ENCODE measurements around the gene MYH7.
"Not testable (repeated sequence)": the region's sequence is repeated elsewhere in the genome, so short reads cannot be mapped to it uniquely, and the experiment has no call there.

Gene MYH7

GRCh38 chr14:23392613-23393012 is 42.8 kb downstream of the MYH7 start:
- Histone ChIP-seq H3K27ac (ENCODE audit: extremely low read depth, low read depth, low read length) (no peak overlapping the region), H3K36me3 (ENCODE audit: control insufficient read depth in 2 of 2, insufficient read depth in 1 of 2, low read length in 2 of 2) (no peaks in the 10 kb centered on the region), H3K9me3 (ENCODE audit: control insufficient read depth, insufficient read depth, low read depth, low read length) (no peaks in the 10 kb centered on the region), H3K4me1 (ENCODE audit: control insufficient read depth, insufficient read depth, low read length) (no peaks in the 10 kb centered on the region), H3K4me3 (ENCODE audit: low read depth, low read length) (no peak overlapping the region)
- ChIA-PET CTCF (interaction anchor here (0.7 to 7.1 kb wide), 3 partner anchors 13 to 398 kb away, joined by 3 to 34 read pairs (median 5); no protein-coding TSS in a partner anchor), POLR2A (no interaction called here)
- TF ChIP-seq PBX3 (CRISPR knock-in tag; IDR thresholded peaks at IDR 0.05) (no peak), ZSCAN4 (tag by site-specific recombination; IDR thresholded peaks at IDR 0.05) (no peak), SCRT2 (tag by site-specific recombination; IDR thresholded peaks at IDR 0.05) (no peak), ZNF112 (tag by site-specific recombination; IDR thresholded peaks at IDR 0.05) (no peak), AEBP2 (tag by site-specific recombination; IDR thresholded peaks at IDR 0.05; ENCODE audit: borderline replicate concordance) (no peak), ZNF169 (tag by site-specific recombination; IDR thresholded peaks at IDR 0.05) (no peak), ZBTB8A (tag by site-specific recombination; IDR thresholded peaks at IDR 0.05) (no peak), ZNF645 (tag by site-specific recombination; IDR thresholded peaks at IDR 0.05) (no peak), SALL2 (tag by site-specific recombination; IDR thresholded peaks at IDR 0.05; ENCODE audit: borderline replicate concordance) (no peak)

GRCh38 chr14:23389871-23390270 is 45.6 kb downstream of the MYH7 start:
- H3K9me3 ChIP-seq (ENCODE audit: control insufficient read depth, insufficient read depth, low read depth, low read length); H3K4me3 ChIP-seq (ENCODE audit: low read depth, low read length); H3K4me1 ChIP-seq (ENCODE audit: control insufficient read depth, insufficient read depth, low read length); POLR2A ChIA-PET; H3K36me3 ChIP-seq (ENCODE audit: control insufficient read depth in 2 of 2, insufficient read depth in 1 of 2, low read length in 2 of 2); H3K27ac ChIP-seq (ENCODE audit: extremely low read depth, low read depth, low read length): not testable (repeated sequence)
- CTCF ChIA-PET = interaction anchor here (0.6 to 7.1 kb wide), 2 partner anchors 10 to 95 kb away, joined by 4 to 34 read pairs; no protein-coding TSS in a partner anchor

GRCh38 chr14:23389396-23389795 is 46.1 kb downstream of the MYH7 start:
- H3K27ac ChIP-seq (ENCODE audit: extremely low read depth, low read depth, low read length) = no peak overlapping the region
- H3K9me3 ChIP-seq (ENCODE audit: control insufficient read depth, insufficient read depth, low read depth, low read length) = no peaks in the 10 kb centered on the region
- ChIA-PET POLR2A (no interaction called here), CTCF (interaction anchor here (0.6 to 7.1 kb wide), 2 partner anchors 10 to 94 kb away, joined by 4 to 34 read pairs; no protein-coding TSS in a partner anchor)
- H3K36me3 ChIP-seq (ENCODE audit: control insufficient read depth in 2 of 2, insufficient read depth in 1 of 2, low read length in 2 of 2) = no peaks in the 10 kb centered on the region
- no peak overlapping the region for H3K4me3 ChIP-seq (ENCODE audit: low read depth, low read length)
- no peaks in the 10 kb centered on the region for H3K4me1 ChIP-seq (ENCODE audit: control insufficient read depth, insufficient read depth, low read length)
- no peak for TF ChIP-seq ZNF629 (tag by site-specific recombination; IDR thresholded peaks at IDR 0.05)
- TF ChIP-seq SETDB1 (IDR thresholded peaks at IDR 0.05; ENCODE audit: insufficient read length, low read length) = no peak
- TF ChIP-seq PRDM10 (tag by site-specific recombination; IDR thresholded peaks at IDR 0.05) = no peak
- TF ChIP-seq ZNF544 (tag by site-specific recombination; IDR thresholded peaks at IDR 0.05) = no peak
- TF ChIP-seq ZNF473 (tag by site-specific recombination; IDR thresholded peaks at IDR 0.05) = no peak
- no peak for TF ChIP-seq ZNF416 (tag by site-specific recombination; IDR thresholded peaks at IDR 0.05)
- no peak for TF ChIP-seq ZNF426 (tag by site-specific recombination; IDR thresholded peaks at IDR 0.05)
- TF ChIP-seq ZNF292 (tag by site-specific recombination; IDR thresholded peaks at IDR 0.05; ENCODE audit: borderline replicate concordance, low read depth) = no peak
- TF ChIP-seq MYNN (tag by site-specific recombination; IDR thresholded peaks at IDR 0.05; ENCODE audit: borderline replicate concordance) = no peak
- no peak for TF ChIP-seq ZNF223 (tag by site-specific recombination; IDR thresholded peaks at IDR 0.05)
- TF ChIP-seq HOXD13 (CRISPR knock-in tag; IDR thresholded peaks at IDR 0.05; ENCODE audit: borderline replicate concordance) = no peak
- TF ChIP-seq ZNF660 (tag by site-specific recombination; IDR thresholded peaks at IDR 0.05) = no peak
- no peak for TF ChIP-seq ZNF37A (tag by site-specific recombination; IDR thresholded peaks at IDR 0.05)

Data from HEK293 (cell line).